Gastroesophageal sphincter (tissue), 3 donors: ENCODE results near the gene DNAJB12.

ENCODE experiments used
- CTCF ChIP-seq, 4 experiments: fragments of 200-600 bp in 2 of 4; fragments of 450-650 bp in 2 of 4; sonication (generic) in 1 of 4; IDR thresholded peaks; one replicate each; pipeline ENCODE4 v1.5.1; 2017 to 2019; ENCODE audit warnings: antibody characterized with exemption in 4 of 4, mild to moderate bottlenecking in 2 of 4, moderate library complexity in 2 of 4
- EP300 ChIP-seq: sonication (generic); formaldehyde crosslinking; IDR thresholded peaks from one replicate; pipeline ENCODE4 v1.6.1; 2017; ENCODE audit warnings: antibody characterized with exemption, mild to moderate bottlenecking
- POLR2AphosphoS5 ChIP-seq: sonication (generic); formaldehyde crosslinking; IDR thresholded peaks from one replicate; pipeline ENCODE4 v1.6.1; 2017; ENCODE audit warnings: antibody characterized with exemption

GRCh38 chr10:72292223-72292691 is 62.5 kb downstream of the DNAJB12 start:
- TF ChIP-seq CTCF (IDR thresholded peaks at IDR 0.05): no peak
- peak; percentile 70 for TF ChIP-seq POLR2AphosphoS5
- no peak for TF ChIP-seq EP300
